Measurements from ENCODE around the gene THEM5.

THEM5 gene

GRCh38 chr1:151819976-151820623, 33.4 kb downstream of the THEM5 start:
- DNase-seq = no peak

GRCh38 chr1:151819227-151819835, 34.2 kb downstream of the THEM5 start:
- DNase-seq = no peak

- DNase-seq = no peak
These were observed 36.2 kb downstream of the THEM5 start for GRCh38 chr1:151817353-151817730.

GRCh38 chr1:151816548-151817352, 36.8 kb downstream of the THEM5 start:
- DNase-seq = no peak

- no peak for DNase-seq
These were observed 37.7 kb downstream of the THEM5 start for GRCh38 chr1:151815716-151816327.

GRCh38 chr1:151814971-151815545, 38.5 kb downstream of the THEM5 start:
- no peak for DNase-seq

- no peak for DNase-seq
These were observed 39.1 kb downstream of the THEM5 start for GRCh38 chr1:151814426-151814825.

- DNase-seq = no peak
These were observed 40.1 kb downstream of the THEM5 start for GRCh38 chr1:151813271-151813977.

GRCh38 chr1:151811181-151811580, 42.3 kb downstream of the THEM5 start:
- DNase-seq = no peak

- no peak for DNase-seq
These were observed 43.4 kb downstream of the THEM5 start for GRCh38 chr1:151809985-151810556.

GRCh38 chr1:151809290-151809984, 44.1 kb downstream of the THEM5 start:
- DNase-seq = no peak

- no peak for DNase-seq
These were observed 45.7 kb downstream of the THEM5 start for GRCh38 chr1:151807766-151808165.

- DNase-seq = no peak
These were observed 46.4 kb downstream of the THEM5 start for GRCh38 chr1:151807131-151807530.

GRCh38 chr1:151806170-151806569, 47.3 kb downstream of the THEM5 start:
- no peak for DNase-seq

- DNase-seq = no peak
These were observed 48.3 kb downstream of the THEM5 start, which contains the start of gene LINGO4 for GRCh38 chr1:151805066-151805820. Gene LINGO4 (minus strand): TSS chr1:151805419. CDS start chr1:151802704, 2,715 bp downstream.

GRCh38 chr1:151803915-151804314, 49.6 kb downstream of the THEM5 start:
- DNase-seq = no peak

GRCh38 chr1:151803164-151803563, 50.3 kb downstream of the THEM5 start:
- no peak for DNase-seq

- DNase-seq = no peak
These were observed 51.1 kb downstream of the THEM5 start for GRCh38 chr1:151802372-151802771.

GRCh38 chr1:151801846-151802245, 51.7 kb downstream of the THEM5 start:
- no peak for DNase-seq

GRCh38 chr1:151801310-151801820, 52.1 kb downstream of the THEM5 start:
- no peak for DNase-seq
